GM21381 (cell line): ENCODE data around the gene GCK.
A peak's percentile ranks its signal among the peaks of the same experiment; 100 is the strongest.

Source experiments
- ATAC-seq: cut with Tn5 transposase; IDR thresholded peaks from one replicate; pipeline ENCODE4 v1.9.1; 2021; ENCODE audit warnings: mild to moderate bottlenecking, moderate library complexity; ENCODE audit not compliant: unreplicated experiment

GCK gene

DNA sequence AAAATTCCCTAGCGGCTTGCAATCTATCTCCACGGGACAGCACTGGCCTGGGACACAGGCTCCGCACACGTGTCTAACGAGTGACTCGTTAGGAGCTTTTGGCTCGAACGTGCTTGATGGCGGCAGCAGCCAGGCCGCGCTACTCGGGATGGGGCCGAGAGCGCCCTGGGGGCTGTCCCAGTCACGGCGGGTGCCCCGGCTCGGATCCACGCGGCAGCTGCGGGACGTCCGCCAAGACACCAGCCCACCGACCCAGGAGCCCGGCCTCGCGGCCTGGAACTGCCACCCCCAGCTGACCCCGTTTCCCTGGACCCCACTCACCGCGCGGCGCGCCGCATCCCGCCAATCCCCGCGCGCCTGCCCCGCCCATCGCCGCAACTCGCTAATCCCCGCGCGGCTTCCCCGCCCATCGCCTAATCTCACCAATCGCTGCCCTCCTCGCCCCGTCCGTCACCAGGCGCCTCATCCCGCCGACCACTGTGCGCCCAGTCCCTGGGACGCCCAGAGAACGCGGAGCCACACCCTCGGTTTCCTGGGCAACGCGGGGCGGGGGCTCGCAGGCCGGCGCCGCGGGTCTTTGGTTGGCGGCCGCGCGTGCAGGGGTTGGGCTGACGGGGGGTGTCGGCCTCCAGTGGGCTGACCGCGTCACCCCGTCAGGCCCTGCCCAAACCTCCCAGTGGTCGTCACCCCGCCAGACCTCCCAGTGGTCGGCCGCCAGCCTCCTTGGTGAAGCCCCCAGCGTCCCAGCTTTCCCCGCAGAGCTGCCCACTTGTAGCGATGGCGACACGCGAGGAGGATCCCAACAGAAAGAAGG, 65.8 kb downstream of the GCK start, which contains the start of gene POLD2:
Gene POLD2 (minus strand): TSS at position 359 of the 814 bp plus-strand sequence. CDS start 1,495 bp downstream, outside the sequence.
- ATAC-seq: peak; percentile 98

- no peak for ATAC-seq
These were observed 66.7 kb downstream of the GCK start for GRCh38 chr7:44122529-44122928.

GRCh38 chr7:44121761-44122420, 67.3 kb downstream of the GCK start:
- ATAC-seq: no peak

DNA sequence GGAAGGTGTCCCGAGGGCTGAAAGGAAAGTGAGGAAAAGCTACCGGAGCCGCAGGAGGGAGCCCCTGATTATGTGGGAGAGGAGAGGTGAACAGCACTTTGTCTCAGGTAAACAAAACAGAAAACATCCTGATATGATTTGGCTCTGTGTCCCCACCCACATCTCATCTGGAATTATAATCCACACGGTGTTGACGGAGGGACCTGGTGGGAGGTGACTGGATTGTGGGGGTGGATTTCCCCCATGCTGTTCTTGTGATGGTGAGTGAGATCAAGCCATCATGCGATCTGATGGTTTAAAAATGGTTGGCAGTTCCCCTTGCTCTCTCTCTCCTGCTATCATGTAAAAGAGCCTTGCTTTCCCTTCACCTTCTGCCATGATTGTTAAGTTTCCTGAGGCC, 68.8 kb downstream of the GCK start:
- no peak for ATAC-seq

GRCh38 chr7:44119829-44120380, 69.3 kb downstream of the GCK start:
- no peak for ATAC-seq

DNA sequence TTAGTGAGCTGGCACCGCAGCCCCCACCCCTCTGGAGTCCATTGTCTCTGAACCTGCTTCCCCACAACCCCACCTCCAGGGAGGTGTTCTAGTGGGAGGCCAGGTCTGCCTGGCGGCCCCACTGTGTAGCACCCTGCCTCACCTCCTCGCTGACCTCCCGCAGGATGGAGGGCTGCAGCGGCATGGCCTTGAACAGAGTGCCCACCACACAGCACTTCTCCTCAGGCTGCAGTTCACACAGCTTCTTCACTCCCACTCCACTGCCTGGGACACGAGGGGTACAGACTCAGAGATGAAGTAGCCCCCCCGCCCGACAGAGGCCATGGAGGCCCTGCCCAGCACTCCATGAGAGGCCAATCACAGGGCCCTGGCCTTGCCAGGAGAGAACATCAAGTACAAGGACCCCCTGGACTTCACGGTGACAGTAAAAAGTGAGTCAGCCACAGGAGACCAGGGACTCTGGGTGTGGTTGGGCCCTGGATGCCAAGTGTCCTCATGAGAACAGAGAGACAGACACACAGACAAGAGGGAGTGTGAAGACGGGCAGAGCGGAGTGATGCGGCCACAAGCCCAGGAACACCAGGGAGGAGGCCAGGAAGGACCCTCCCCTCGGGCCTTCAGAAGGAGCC, 71.3 kb downstream of the GCK start:
- no peak for ATAC-seq

DNA sequence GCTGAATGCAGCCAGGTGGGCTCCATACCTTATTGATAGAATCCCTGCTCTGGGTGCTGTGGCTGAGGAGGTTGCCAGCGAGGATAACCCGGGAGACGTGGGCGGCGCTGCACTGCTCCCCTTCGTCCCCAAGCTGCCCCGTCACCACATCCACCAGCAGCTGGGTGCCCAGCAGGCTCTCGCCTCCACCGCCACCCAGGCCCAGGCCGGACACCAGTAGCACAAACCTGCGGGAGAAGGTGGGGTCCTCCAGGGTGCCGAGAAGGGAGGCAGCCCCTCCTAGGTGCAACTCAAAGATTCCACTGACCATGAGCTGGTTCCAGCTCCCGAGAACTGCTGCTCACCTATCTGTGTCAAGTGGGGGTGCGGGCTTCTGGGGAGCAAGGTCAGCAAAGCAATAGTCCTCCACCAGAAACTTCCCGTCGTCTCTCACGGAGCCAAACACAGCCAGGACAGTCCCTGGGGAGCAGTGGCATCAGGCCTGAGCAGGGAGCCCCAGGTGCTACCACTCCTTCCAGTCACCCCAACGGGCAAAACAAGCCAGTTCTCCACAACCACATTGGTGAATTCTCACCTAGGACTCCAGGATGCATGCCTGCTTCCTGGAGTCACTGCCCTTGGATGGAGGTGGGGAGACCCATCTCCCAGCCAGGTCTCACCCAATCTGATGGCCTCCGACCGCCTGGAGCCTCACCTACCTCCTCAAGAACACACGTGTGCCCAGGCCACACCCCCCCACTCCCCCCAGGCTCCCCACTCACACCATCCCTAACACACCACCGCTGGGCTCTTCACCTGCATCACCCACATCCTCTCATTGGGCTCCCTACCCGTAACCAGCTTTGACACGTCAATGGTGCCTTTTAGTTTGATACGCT, 72.2 kb downstream of the GCK start:
- ATAC-seq: no peak

DNA sequence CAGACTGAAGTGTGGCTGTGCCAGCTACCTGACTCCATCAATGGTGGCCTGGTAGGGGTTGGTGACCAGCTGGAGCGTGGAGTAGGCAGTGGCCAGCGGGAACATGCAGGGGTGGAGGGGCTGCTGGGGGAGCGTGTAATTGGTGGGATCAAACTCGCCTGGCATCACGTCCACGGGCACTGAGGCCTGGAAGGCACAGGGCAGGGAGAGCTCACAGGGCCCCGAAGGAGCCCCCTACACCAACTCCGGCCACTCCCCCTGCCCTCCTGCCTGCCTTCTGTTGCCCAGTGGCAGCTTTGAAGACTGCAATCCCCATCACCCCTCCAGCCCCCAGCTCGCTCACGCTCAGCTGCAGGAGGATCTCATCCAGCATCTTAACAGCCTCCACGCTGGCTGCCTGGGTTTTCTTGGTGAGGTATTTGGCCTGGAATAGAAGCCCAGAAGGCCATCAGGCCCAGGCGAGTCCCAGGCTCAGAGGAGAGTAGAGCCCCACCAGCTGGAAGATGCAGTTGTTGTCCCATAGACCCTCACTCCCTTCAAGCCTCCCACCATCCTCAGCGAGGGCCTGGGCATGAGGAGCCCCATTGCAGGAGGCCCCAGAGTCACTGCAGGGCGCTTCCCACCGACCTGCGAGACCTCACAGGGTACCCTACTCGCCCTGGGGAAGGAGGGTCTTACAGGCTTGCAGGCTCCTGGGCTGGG, 73.0 kb downstream of the GCK start:
- no peak for ATAC-seq

- no peak for ATAC-seq
These were observed 74.5 kb downstream of the GCK start for GRCh38 chr7:44114586-44115310.

DNA sequence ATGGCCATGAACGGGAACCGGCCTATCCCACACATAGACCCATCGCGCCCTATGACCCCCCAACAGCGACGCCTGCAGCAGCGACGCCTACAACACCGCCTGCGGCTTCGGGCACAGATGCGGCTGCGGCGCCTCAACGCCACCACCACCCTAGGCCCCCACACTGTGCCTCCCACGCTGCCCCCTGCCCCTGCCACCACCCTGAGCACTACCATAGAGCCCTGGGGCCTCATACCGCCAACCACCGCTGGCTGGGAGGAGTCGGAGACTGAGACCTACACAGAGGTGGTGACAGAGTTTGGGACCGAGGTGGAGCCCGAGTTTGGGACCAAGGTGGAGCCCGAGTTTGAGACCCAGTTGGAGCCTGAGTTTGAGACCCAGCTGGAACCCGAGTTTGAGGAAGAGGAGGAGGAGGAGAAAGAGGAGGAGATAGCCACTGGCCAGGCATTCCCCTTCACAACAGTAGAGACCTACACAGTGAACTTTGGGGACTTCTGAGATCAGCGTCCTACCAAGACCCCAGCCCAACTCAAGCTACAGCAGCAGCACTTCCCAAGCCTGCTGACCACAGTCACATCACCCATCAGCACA, 75.4 kb downstream of the GCK start:
- no peak for ATAC-seq

GRCh38 chr7:44112997-44113763, 76.1 kb downstream of the GCK start:
- no peak for ATAC-seq

DNA sequence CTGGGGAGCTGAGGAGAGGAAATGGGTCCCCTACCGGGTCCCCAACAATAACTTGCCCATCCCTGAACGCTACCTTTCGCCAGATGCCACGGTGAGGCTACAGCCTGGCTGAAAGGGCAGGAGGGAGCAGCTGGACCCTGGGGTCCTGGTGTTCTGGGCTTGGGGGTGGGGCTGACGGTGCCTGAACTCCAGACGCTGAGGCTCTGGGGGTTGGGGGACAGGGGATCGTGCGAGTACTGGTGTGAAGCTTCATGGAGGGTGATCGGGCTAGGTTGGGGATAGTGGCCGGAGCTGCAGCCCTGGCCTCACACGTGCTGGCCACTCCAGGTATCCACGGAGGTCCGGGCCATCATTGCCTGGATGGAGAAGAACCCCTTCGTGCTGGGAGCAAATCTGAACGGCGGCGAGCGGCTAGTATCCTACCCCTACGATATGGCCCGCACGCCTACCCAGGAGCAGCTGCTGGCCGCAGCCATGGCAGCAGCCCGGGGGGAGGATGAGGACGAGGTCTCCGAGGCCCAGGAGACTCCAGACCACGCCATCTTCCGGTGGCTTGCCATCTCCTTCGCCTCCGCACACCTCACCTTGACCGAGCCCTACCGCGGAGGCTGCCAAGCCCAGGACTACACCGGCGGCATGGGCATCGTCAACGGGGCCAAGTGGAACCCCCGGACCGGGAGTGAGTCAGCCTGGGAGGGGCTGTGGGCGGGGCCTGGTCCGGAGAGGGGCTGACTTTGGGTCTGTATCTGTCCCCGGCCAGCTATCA, 76.8 kb downstream of the GCK start:
- ATAC-seq: no peak

GRCh38 chr7:44111761-44112160, 77.5 kb downstream of the GCK start:
- ATAC-seq: no peak

- ATAC-seq: no peak
These were observed 78.3 kb downstream of the GCK start for GRCh38 chr7:44110719-44111635.

DNA sequence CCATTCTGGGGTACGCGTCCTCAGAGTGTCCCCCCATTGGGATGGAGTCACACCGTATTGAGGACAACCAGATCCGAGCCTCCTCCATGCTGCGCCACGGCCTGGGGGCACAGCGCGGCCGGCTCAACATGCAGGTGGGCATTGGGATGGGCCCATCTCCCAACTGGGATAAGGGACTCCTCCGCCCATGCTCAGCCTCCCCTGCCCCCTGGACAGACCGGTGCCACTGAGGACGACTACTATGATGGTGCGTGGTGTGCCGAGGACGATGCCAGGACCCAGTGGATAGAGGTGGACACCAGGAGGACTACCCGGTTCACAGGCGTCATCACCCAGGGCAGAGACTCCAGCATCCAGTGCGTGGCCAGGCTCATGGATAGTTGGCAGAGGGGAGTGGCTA, 79.2 kb downstream of the GCK start:
- no peak for ATAC-seq
